Gastrocnemius medialis (tissue), 4 donors: ENCODE data around the gene ZNF91.

Experiments used
- CTCF ChIP-seq, 5 experiments: fragments of 450-650 bp in 3 of 5; fragments of 200-600 bp in 2 of 5; sonication (generic) in 2 of 5; IDR thresholded peaks in 4 of 5; conservative IDR thresholded peaks in 1 of 5; 1 replicate in 4 of 5; 2 replicates in 1 of 5; pipeline ENCODE4 v1.5.1; 2016 to 2019; ENCODE audit warnings: antibody characterized with exemption in 5 of 5, mild to moderate bottlenecking in 3 of 5, moderate library complexity in 3 of 5
- POLR2A ChIP-seq, 2 donors: fragments of 450-650 bp; IDR thresholded peaks; one replicate each; pipeline ENCODE4 v1.6.1; 2017; ENCODE audit warnings: antibody characterized with exemption in 2 of 2, mild to moderate bottlenecking in 2 of 2, moderate library complexity in 2 of 2

GRCh38 chr19:23315286-23315685 is 80.0 kb downstream of the ZNF91 start:
- no peak for TF ChIP-seq CTCF (IDR thresholded peaks at IDR 0.05 in 4 of 5, conservative IDR thresholded peaks at IDR 0.05 in 1 of 5)
- no peak for TF ChIP-seq POLR2A (IDR thresholded peaks at IDR 0.05)
